GM11168 (cell line): ENCODE results near the gene EPHB2.

ENCODE experiments used
- in situ Hi-C: fragments of 300-500 bp; cut with MboI; formaldehyde crosslinking; loops from one replicate; pipeline ENCODE4 v1.12.0; 2022; ENCODE audit warnings: low sequenced_read_pairs; ENCODE audit not compliant: unreplicated experiment

EPHB2 gene

GRCh38 chr1:22953740-22954141 lies 243.1 kb downstream of the EPHB2 start:
- in situ Hi-C loops = no loop called here

GRCh38 chr1:22955146-22955545 lies 244.5 kb downstream of the EPHB2 start:
- in situ Hi-C loops = no loop called here

- in situ Hi-C loops = no loop called here
Measured at GRCh38 chr1:22957066-22957465, 246.4 kb downstream of the EPHB2 start.

GRCh38 chr1:22958556-22958955 lies 247.9 kb downstream of the EPHB2 start:
- in situ Hi-C loops = no loop called here

- in situ Hi-C loops = no loop called here
Measured at GRCh38 chr1:22959545-22960360, 249.1 kb downstream of the EPHB2 start.

GRCh38 chr1:22962558-22962957 lies 251.9 kb downstream of the EPHB2 start:
- in situ Hi-C loops = no loop called here

- in situ Hi-C loops = no loop called here
Measured at GRCh38 chr1:22963044-22963677, 252.5 kb downstream of the EPHB2 start.

GRCh38 chr1:22966309-22966708 lies 255.7 kb downstream of the EPHB2 start:
- in situ Hi-C loops = no loop called here

GRCh38 chr1:22967833-22968232 lies 257.2 kb downstream of the EPHB2 start:
- in situ Hi-C loops = no loop called here

GRCh38 chr1:22969304-22969709 lies 258.7 kb downstream of the EPHB2 start:
- in situ Hi-C loops = no loop called here

GRCh38 chr1:22970096-22970495 lies 259.5 kb downstream of the EPHB2 start:
- in situ Hi-C loops = loop anchor here (10.0 kb wide), 1 partner anchor 215 kb away; no protein-coding TSS in a partner anchor
